ENCODE measurements around the gene SEC24A. TPM values are rescaled to one million over a fixed set of nuclear protein-coding genes. Genes with fewer than 3 reads are reported as not detected.
A peak's percentile ranks its signal among the peaks of the same experiment; 100 is the strongest.
"Not testable (repeated sequence)": the region's sequence is repeated elsewhere in the genome, so short reads cannot be mapped to it uniquely, and the experiment has no call there.

Gene SEC24A
- total RNA-seq, 1 donor = 30.0 TPM

GRCh38 chr5:134649163-134649835 lies 714 bp downstream of the SEC24A start:
- Histone ChIP-seq H3K36me3 (ENCODE audit: insufficient read depth, low read length) (peaks cover 4% of the 10 kb centered on the region), H2AFZ (ENCODE audit: low read length) (peak overlapping the region; percentile 87), H3K4me3 (ENCODE audit: insufficient read depth, low read length) (peak overlapping the region; percentile 100), H3K27ac (ENCODE audit: low read depth, low read length) (peak overlapping the region; percentile 90), H3K79me2 (ENCODE audit: insufficient read depth, low read length) (peaks cover 56% of the 10 kb centered on the region), H4K20me1 (ENCODE audit: insufficient read depth, low read length) (peaks cover 28% of the 10 kb centered on the region), H3K4me1 (ENCODE audit: insufficient read depth, low read length) (peaks cover 12% of the 10 kb centered on the region), H3K9me3 (ENCODE audit: low read depth, low read length) (no peaks in the 10 kb centered on the region), H3K4me2 (ENCODE audit: insufficient read depth, low read length) (peak overlapping the region; percentile 82), H3K27me3 (ENCODE audit: insufficient read depth, low read length) (no peaks in the 10 kb centered on the region)
- TF ChIP-seq CTCF (IDR thresholded peaks at IDR 0.05; ENCODE audit: extremely low read depth, low read depth, low read length) = no peak
- DNase-seq (ENCODE audit: insufficient read length, low spot score, missing footprints) = peak; percentile 46

GRCh38 chr5:134650660-134651059 lies 2.1 kb downstream of the SEC24A start:
- peaks cover 12% of the 10 kb centered on the region for H3K4me1 ChIP-seq (ENCODE audit: insufficient read depth, low read length)
- DNase-seq (ENCODE audit: insufficient read length, low spot score, missing footprints); H3K27me3 ChIP-seq (ENCODE audit: insufficient read depth, low read length); H3K9me3 ChIP-seq (ENCODE audit: low read depth, low read length); H3K36me3 ChIP-seq (ENCODE audit: insufficient read depth, low read length); H2AFZ ChIP-seq (ENCODE audit: low read length): not testable (repeated sequence)
- H3K4me3 ChIP-seq (ENCODE audit: insufficient read depth, low read length) = peak overlapping the region; percentile 100
- H3K27ac ChIP-seq (ENCODE audit: low read depth, low read length) = peak overlapping the region; percentile 2
- peak overlapping the region; percentile 82 for H3K4me2 ChIP-seq (ENCODE audit: insufficient read depth, low read length)
- H3K79me2 ChIP-seq (ENCODE audit: insufficient read depth, low read length) = peaks cover 69% of the 10 kb centered on the region
- H4K20me1 ChIP-seq (ENCODE audit: insufficient read depth, low read length) = peaks cover 40% of the 10 kb centered on the region

- TF ChIP-seq CTCF (IDR thresholded peaks at IDR 0.05; ENCODE audit: extremely low read depth, low read depth, low read length) = no peak
- peak; percentile 56 for DNase-seq (ENCODE audit: insufficient read length, low spot score, missing footprints)
- peaks cover 49% of the 10 kb centered on the region for H4K20me1 ChIP-seq (ENCODE audit: insufficient read depth, low read length)
- H3K27ac ChIP-seq (ENCODE audit: low read depth, low read length) = no peak overlapping the region
- no peak overlapping the region for H2AFZ ChIP-seq (ENCODE audit: low read length)
- peaks cover 7% of the 10 kb centered on the region for H3K36me3 ChIP-seq (ENCODE audit: insufficient read depth, low read length)
- peaks cover 12% of the 10 kb centered on the region for H3K4me1 ChIP-seq (ENCODE audit: insufficient read depth, low read length)
- no peak overlapping the region for H3K4me3 ChIP-seq (ENCODE audit: insufficient read depth, low read length)
- no peaks in the 10 kb centered on the region for H3K27me3 ChIP-seq (ENCODE audit: insufficient read depth, low read length)
- H3K79me2 ChIP-seq (ENCODE audit: insufficient read depth, low read length) = peaks cover 78% of the 10 kb centered on the region
- no peaks in the 10 kb centered on the region for H3K9me3 ChIP-seq (ENCODE audit: low read depth, low read length)
- H3K4me2 ChIP-seq (ENCODE audit: insufficient read depth, low read length) = peak overlapping the region; percentile 8
Measured at GRCh38 chr5:134651531-134651930, 2.9 kb downstream of the SEC24A start.

GRCh38 chr5:134656690-134657089 lies 8.1 kb downstream of the SEC24A start:
- Histone ChIP-seq H4K20me1 (ENCODE audit: insufficient read depth, low read length) (peaks cover 79% of the 10 kb centered on the region), H2AFZ (ENCODE audit: low read length) (no peak overlapping the region), H3K27ac (ENCODE audit: low read depth, low read length) (no peak overlapping the region)

More at GRCh38 chr5:134656690-134657089, 8.1 kb downstream of the SEC24A start:
- Histone ChIP-seq H3K36me3 (ENCODE audit: insufficient read depth, low read length) (peaks cover 27% of the 10 kb centered on the region), H3K4me1 (ENCODE audit: insufficient read depth, low read length) (peaks cover under 1% of the 10 kb centered on the region), H3K9me3 (ENCODE audit: low read depth, low read length) (no peaks in the 10 kb centered on the region), H3K4me2 (ENCODE audit: insufficient read depth, low read length) (no peak overlapping the region), H3K4me3 (ENCODE audit: insufficient read depth, low read length) (no peak overlapping the region), H3K27me3 (ENCODE audit: insufficient read depth, low read length) (no peaks in the 10 kb centered on the region), H3K79me2 (ENCODE audit: insufficient read depth, low read length) (peaks cover 97% of the 10 kb centered on the region)
- DNase-seq (ENCODE audit: insufficient read length, low spot score, missing footprints) = no peak
- no peak for TF ChIP-seq CTCF (IDR thresholded peaks at IDR 0.05; ENCODE audit: extremely low read depth, low read depth, low read length)
